K562 (cell line): ENCODE data around the gene FAM107B. TPM values are rescaled to one million over a fixed set of nuclear protein-coding genes. Genes with fewer than 3 reads are reported as not detected.

Experiments used
- ATAC-seq: fragments of 200-7000 bp; cut with Tn5 transposase; 3 replicates; pipeline ENCODE4 v1.9.1; 2020; ENCODE audit warnings: moderate library complexity
- BruUV-seq: library from RNA; stranded (reverse); fragments of 400-500 nt; replicated peaks from 2 replicates; lab custom pipeline; 2021; lab: Mats Ljungman, UMichigan
- CTCF ChIA-PET: fragments of 300-600 bp; formaldehyde crosslinking; extraction: SDS; loops from one replicate; lab custom pipeline; 2021; ENCODE audit warnings: low intra/inter-chr PET ratio; lab: Yijun Ruan, JAX
- POLR2A ChIA-PET: fragments of 300-600, 350-650 bp; sonication (Branson Sonifier 250); formaldehyde crosslinking; extraction: SDS; loops from one replicate; lab custom pipeline; 2021; ENCODE audit warnings: antibody characterized with exemption, inconsistent platforms; lab: Yijun Ruan, JAX
- DNase-seq, 4 experiments: peaks; one replicate each; pipeline versions ENCODE4 v3.0.0 to v3.0.0-alpha.2; 2011 to 2018; ENCODE audit warnings: low spot score in 3 of 4, mixed read lengths in 3 of 4; ENCODE audit errors: extremely low read depth in 1 of 4
- FAIRE-seq: peaks from 2 replicates; lab custom pipeline; 2011; peaks lifted over from hg19 to GRCh38; lab: Jason Lieb, UNC
- H2AFZ ChIP-seq: 2 replicates; pipeline ENCODE4 v1.6.0; 2011; ENCODE audit warnings: low read depth, low read length, control low read depth, inconsistent platforms
- H3K27ac ChIP-seq: fragments of 200-600 bp; 3 replicates; pipeline ENCODE4 v1.8.0; 2011; ENCODE audit warnings: low read depth, mild to moderate bottlenecking, control low read depth, inconsistent platforms, low read length, moderate library complexity, mixed read lengths; ENCODE audit errors: extremely low read depth
- H3K27me3 ChIP-seq, 2 experiments: fragments of 300-600 bp in 1 of 2; 2 replicates in 1 of 2; 3 replicates in 1 of 2; pipeline versions ENCODE4 v1.6.0 to v1.8.0; 2011; ENCODE audit warnings: inconsistent platforms in 2 of 2, low read length in 2 of 2, mild to moderate bottlenecking in 1 of 2, mixed read lengths in 1 of 2, moderate library complexity in 1 of 2; ENCODE audit not compliant: control insufficient read depth in 2 of 2, insufficient read depth in 2 of 2
- H3K36me3 ChIP-seq: fragments of 300-600 bp; 3 replicates; pipeline ENCODE4 v1.8.0; 2011; ENCODE audit warnings: mild to moderate bottlenecking, low read length, inconsistent platforms; ENCODE audit not compliant: control insufficient read depth, insufficient read depth
- H3K4me1 ChIP-seq, 2 experiments: fragments of 200-600 bp in 1 of 2; replicated peaks in 1 of 2; 2 replicates in 1 of 2; 3 replicates in 1 of 2; pipeline versions ENCODE4 v1.5.1 to v1.8.0; 2011; ENCODE audit warnings: inconsistent platforms in 2 of 2, low read length in 2 of 2, mild to moderate bottlenecking in 1 of 2, mixed read lengths in 1 of 2, moderate library complexity in 1 of 2; ENCODE audit not compliant: control insufficient read depth in 2 of 2, insufficient read depth in 2 of 2
- H3K4me2 ChIP-seq: 2 replicates; pipeline ENCODE4 v1.6.1; 2011; ENCODE audit warnings: low read length, control low read depth, inconsistent platforms, mixed read lengths; ENCODE audit not compliant: insufficient read depth
- H3K4me3 ChIP-seq: fragments of 200-600 bp; sonication (generic), shearing (Covaris generic); 2 replicates; pipeline ENCODE4 v1.5.1; 2016; ENCODE audit warnings: control low read depth, inconsistent platforms
- H3K79me2 ChIP-seq: fragments of 200-600 bp; 3 replicates; pipeline ENCODE4 v1.8.0; 2011; ENCODE audit warnings: low read length, inconsistent platforms; ENCODE audit not compliant: control insufficient read depth, insufficient read depth
- H3K9ac ChIP-seq, 2 experiments: 2 replicates each; pipeline versions ENCODE4 v1.6.0 to v1.6.1; 2011; ENCODE audit warnings: low read depth in 2 of 2, low read length in 2 of 2, control low read depth in 1 of 2, inconsistent platforms in 1 of 2, mild to moderate bottlenecking in 1 of 2, mixed read lengths in 1 of 2; ENCODE audit not compliant: insufficient read depth in 1 of 2
- H3K9me1 ChIP-seq: one replicate; pipeline ENCODE4 v1.6.0; 2011; ENCODE audit warnings: inconsistent platforms, mild to moderate bottlenecking, low read length, moderate library complexity; ENCODE audit not compliant: control insufficient read depth, insufficient read depth
- H3K9me3 ChIP-seq: replicated peaks from 2 replicates; pipeline ENCODE4 v1.5.1; 2011; ENCODE audit warnings: low read depth, low read length, inconsistent platforms; ENCODE audit not compliant: control insufficient read depth, insufficient read depth
- H4K20me1 ChIP-seq: replicated peaks from 2 replicates; pipeline ENCODE4 v1.6.1; 2011; ENCODE audit warnings: low read length, inconsistent platforms, mixed read lengths; ENCODE audit not compliant: control insufficient read depth, insufficient read depth
- FOS ChIP-seq: IDR thresholded peaks from 3 replicates; pipeline ENCODE4 v1.6.1; 2011; ENCODE audit not compliant: insufficient read length; ENCODE audit errors: extremely low read depth
- FOSL1 ChIP-seq: fragments of 200-800 bp; sonication (Bioruptor generic); conservative IDR thresholded peaks from 2 replicates; pipeline ENCODE4 v1.6.1; 2016; ENCODE audit warnings: missing genetic modification characterization, missing compliant biosample characterization
- FOXJ2 ChIP-seq: fragments of 200-800 bp; sonication (Bioruptor generic); IDR thresholded peaks from 2 replicates; pipeline ENCODE4 v1.6.1; 2016; ENCODE audit warnings: missing genetic modification characterization, missing compliant biosample characterization
- HMG20B ChIP-seq: fragments of 250-450 bp; sonication (Bioruptor Pico); IDR thresholded peaks from 2 replicates; pipeline ENCODE4 v1.5.0; 2021; ENCODE audit warnings: mild to moderate bottlenecking
- HMGXB4 ChIP-seq: sonication (generic); formaldehyde crosslinking; IDR thresholded peaks from 2 replicates; pipeline ENCODE4 v1.8.1; 2023; ENCODE audit warnings: mild to moderate bottlenecking, missing genetic modification reagents
- HNRNPLL ChIP-seq: fragments of 200-400 bp; formaldehyde crosslinking; IDR thresholded peaks from 2 replicates; pipeline ENCODE4 v1.6.1; 2017; ENCODE audit warnings: low read length, low read depth, mild to moderate bottlenecking; ENCODE audit not compliant: poor library complexity, severe bottlenecking
- L3MBTL2 ChIP-seq: fragments of 450-650 bp; IDR thresholded peaks from 2 replicates; pipeline ENCODE4 v1.6.1; 2016; ENCODE audit warnings: mild to moderate bottlenecking, moderate library complexity
- MAZ ChIP-seq, 2 experiments: fragments of 450-650 bp in 1 of 2; sonication (generic) in 1 of 2; formaldehyde crosslinking; IDR thresholded peaks in 1 of 2; conservative IDR thresholded peaks in 1 of 2; 2 replicates each; pipeline versions ENCODE4 v1.4.0 to v1.5.0; 2020; ENCODE audit warnings: mild to moderate bottlenecking in 1 of 2, missing genetic modification reagents in 1 of 2
- NCOA6 ChIP-seq: fragments of 450-650 bp; IDR thresholded peaks from 2 replicates; pipeline ENCODE4 v1.6.1; 2017; ENCODE audit warnings: mild to moderate bottlenecking
- NFYB ChIP-seq: IDR thresholded peaks from 2 replicates; pipeline ENCODE4 v1.6.1; 2011; ENCODE audit warnings: mild to moderate bottlenecking, moderate library complexity; ENCODE audit not compliant: insufficient read length; ENCODE audit errors: extremely low read depth
- NR3C1 ChIP-seq: sonication (generic); formaldehyde crosslinking; IDR thresholded peaks from 2 replicates; pipeline ENCODE4 v1.8.1; 2022; ENCODE audit warnings: missing genetic modification reagents
- NRF1 ChIP-seq, 2 experiments: fragments of 450-650 bp; IDR thresholded peaks in 1 of 2; conservative IDR thresholded peaks in 1 of 2; 2 replicates each; pipeline ENCODE4 v1.6.1; 2014; ENCODE audit warnings: mild to moderate bottlenecking in 2 of 2
- PML ChIP-seq: IDR thresholded peaks from 2 replicates; pipeline ENCODE4 v1.6.1; 2012; ENCODE audit warnings: low read length, inconsistent platforms
- RUNX1 ChIP-seq: sonication (generic); IDR thresholded peaks from 2 replicates; pipeline ENCODE4 v1.6.1; 2016; ENCODE audit warnings: antibody characterized with exemption, low read depth
- U2AF1 ChIP-seq: fragments of 200-400 bp; formaldehyde crosslinking; optimal IDR thresholded peaks from 2 replicates; pipeline ENCODE3; 2017; ENCODE audit warnings: mild to moderate bottlenecking, low read depth, low read length, moderate library complexity
- ZNF143 ChIP-seq: sonication (generic); formaldehyde crosslinking; IDR thresholded peaks from 2 replicates; pipeline ENCODE4 v1.9.0; 2022; ENCODE audit warnings: mild to moderate bottlenecking, missing genetic modification reagents
- ZNF41 ChIP-seq: fragments of 250-450 bp; sonication (Bioruptor Pico); conservative IDR thresholded peaks from 2 replicates; pipeline ENCODE4 v1.4.0; 2020; ENCODE audit warnings: mild to moderate bottlenecking
- WGBS: fragments of 100-300 bp; shearing (Covaris generic); methylation state at CpG from one replicate; pipeline ENCODE4 v1.1.6; 2016; ENCODE audit warnings: low coverage, mixed read lengths; ENCODE audit not compliant: insufficient coverage; ENCODE audit errors: missing lambda C conversion rate; 5-methylcytosine and 5-hydroxymethylcytosine counted together
- in situ Hi-C: fragments of 300-500 bp; cut with MboI; formaldehyde crosslinking; loops from 4 replicates; pipeline ENCODE4 v1.15.0; 2018; ENCODE audit warnings: inconsistent platforms, mixed read lengths
- intact Hi-C: fragments of 100-400 bp; cut with micrococcal nuclease; formaldehyde crosslinking; loops from 2 replicates; pipeline ENCODE4 v1.14.2; 2022
- polyA plus RNA-seq, 8 experiments: library from polyadenylated mRNA; depleted of rRNA in 4 of 8; stranded (reverse) in 5 of 8; unstranded in 3 of 8; fragments of >200 nt; fragmentation: Nextera tagmentation in 2 of 8; fragmentation: Illumina TruSeq in 1 of 8; extraction: Ambion mirVana in 2 of 8; extraction: Trizol in 1 of 8; gene quantifications; 2 replicates each; pipeline versions ENCODE4 v1.2.1 to v1.2.3, GENCODE V29; 2011 to 2014; ENCODE audit warnings: inconsistent platforms in 1 of 8, missing spikeins in 1 of 8
- total RNA-seq, 7 experiments: library from RNA; depleted of rRNA in 6 of 7; stranded (reverse); fragments of >200 nt in 6 of 7; fragmentation: Illumina TruSeq in 2 of 7; extraction: Trizol in 2 of 7; gene quantifications; 2 replicates each; pipeline versions ENCODE4 v1.2.1 to v1.2.3, GENCODE V29; 2011 to 2021; ENCODE audit warnings: low replicate concordance in 1 of 7

The FAM107B gene
- total and polyA plus RNA-seq, 9 of the 15 experiments (the other 6 are each of a cell fraction or from before 2014, with no cell fraction given): 0.40 to 2.8 (median 1.4) TPM

GRCh38 chr10:14812271-14812670, 37.6 kb upstream of the FAM107B start:
- Histone ChIP-seq H3K4me1 (no peaks in the 10 kb centered on the region), H3K9ac (no peak overlapping the region), H3K27me3 (peaks cover 17 to 26% of the 10 kb centered on the region in 2 experiments), H3K4me3 (no peak overlapping the region), H3K9me3 (no peaks in the 10 kb centered on the region), H3K79me2 (no peaks in the 10 kb centered on the region), H2AFZ (no peak overlapping the region), H3K9me1 (no peaks in the 10 kb centered on the region), H3K27ac (no peak overlapping the region), H3K36me3 (no peaks in the 10 kb centered on the region), H4K20me1 (no peaks in the 10 kb centered on the region)
- WGBS: 2% methylated on average over 3 of the region's 3 CpGs
- DNase-seq (peak in 2 of 4 experiments; percentile 37 to 40), FAIRE-seq (peak; percentile 37)
- in situ Hi-C loops (no loop called here), intact Hi-C loops (no loop called here)
- BruUV-seq: no TSS peak
- CTCF ChIA-PET: no interaction called here
- POLR2A ChIA-PET: interaction anchor here (0.7 to 1.2 kb wide), 2 partner anchors 11 to 25 kb away, joined by 3 to 4 read pairs; partner anchors contain the start of gene CDNF
- TF ChIP-seq HNRNPLL: peak; percentile 30
- TF ChIP-seq NCOA6: no peak
- TF ChIP-seq NFYB: peak; percentile 16
- TF ChIP-seq ZNF41 (CRISPR knock-in tag): no peak
- no peak for TF ChIP-seq U2AF1
- TF ChIP-seq HMG20B (CRISPR knock-in tag): no peak
- no peak for TF ChIP-seq L3MBTL2
- no peak for TF ChIP-seq ZNF143 (CRISPR knock-in tag)
- no peak for TF ChIP-seq HMGXB4 (CRISPR knock-in tag)
- TF ChIP-seq PML: no peak
- peak; percentile 4 for TF ChIP-seq FOS
- no peak for TF ChIP-seq FOSL1 (tag)
- TF ChIP-seq FOXJ2 (tag): no peak
- no peak for TF ChIP-seq RUNX1
- TF ChIP-seq NRF1 (conservative IDR thresholded peaks at IDR 0.05 in 1 of 2, IDR thresholded peaks at IDR 0.05 in 1 of 2): peak in 1 of 2 experiments; percentile 26; a peak in 1 of 4 replicates
- no peak for TF ChIP-seq NR3C1
- 0 out of 4 replicates have a peak, but pooled peaks of 1 of the 2 experiments have one; percentile 32 for TF ChIP-seq MAZ (CRISPR knock-in tag; conservative IDR thresholded peaks at IDR 0.05 in 1 of 2, IDR thresholded peaks at IDR 0.05 in 1 of 2)
- TF ChIP-seq, all 486 proteins: peak for 5
- ATAC-seq: peak; percentile 85
- H3K4me2 ChIP-seq: no peak overlapping the region; the same call in 1 of the 2 replicates
